ENCODE results near the gene PPIL4. TPM values are rescaled to one million over a fixed set of nuclear protein-coding genes. Genes with fewer than 3 reads are reported as not detected.

Gene PPIL4
- total and polyA plus RNA-seq, 2 donors (not counting 3 experiments of a cell fraction or from before 2014, with no cell fraction given): 2.2 to 27.8 TPM

- H3K4me2 ChIP-seq (ENCODE audit: insufficient read depth, low read length): no peak overlapping the region
- no peak overlapping the region for H3K9ac ChIP-seq (replicated peaks; ENCODE audit: extremely low read depth, insufficient read depth, low read length)
- intact Hi-C loops (cut with micrococcal nuclease) (no loop called here), dilution Hi-C loops (cut with MboI; ENCODE audit: extremely low pct_ligation_motif_present, low sequenced_read_pairs) (no loop called here)
- no peaks in the 10 kb centered on the region for H4K20me1 ChIP-seq (replicated peaks; ENCODE audit: control insufficient read depth, extremely low read depth, insufficient read depth, low read length)
- no peak overlapping the region for H3K4me3 ChIP-seq (replicated peaks in 1 of 3; ENCODE audit: insufficient read depth in 1 of 3, low read depth in 1 of 3, low read length in 3 of 3)
- H3K4me1 ChIP-seq (ENCODE audit: control insufficient read depth, extremely low read depth, insufficient read depth, low read length): no peaks in the 10 kb centered on the region
- H3K79me2 ChIP-seq (ENCODE audit: control insufficient read depth, insufficient read depth, low read length): no peaks in the 10 kb centered on the region
- no peaks in the 10 kb centered on the region for H3K9me3 ChIP-seq (replicated peaks; ENCODE audit: control insufficient read depth, insufficient read depth, low read length)
- H3K9me1 ChIP-seq (replicated peaks; ENCODE audit: control insufficient read depth, extremely low read depth, insufficient read depth, low read length): no peaks in the 10 kb centered on the region
- no peaks in the 10 kb centered on the region for H3K36me3 ChIP-seq (ENCODE audit: control insufficient read depth in 2 of 2, extremely low read depth in 1 of 2, insufficient read depth in 2 of 2, low read length in 2 of 2)
- no peak overlapping the region for H3K27ac ChIP-seq (ENCODE audit: insufficient read depth, low read depth, low read length)
- H3K27me3 ChIP-seq (ENCODE audit: control insufficient read depth in 2 of 2, insufficient read depth in 2 of 2, low read length in 2 of 2): no peaks in the 10 kb centered on the region
- POLR2A ChIA-PET: no interaction called here
- no peak for DNase-seq (ENCODE audit: low read depth, low spot score)
- no peak for FAIRE-seq
- no TSS peak for BruUV-seq (replicated peaks)
- CTCF ChIA-PET: interaction anchor here (2.1 kb wide), 1 partner anchor 15 kb away, joined by 10 read pairs; no protein-coding TSS in a partner anchor
- TF ChIP-seq FOS (IDR thresholded peaks at IDR 0.05; ENCODE audit: borderline replicate concordance, insufficient read depth, low read length) (no peak), CTCF (IDR thresholded peaks at IDR 0.05; ENCODE audit: extremely low read depth in 1 of 2, insufficient read depth in 1 of 2, low read depth in 1 of 2, low read length in 2 of 2) (no peak), EZH2 (IDR thresholded peaks at IDR 0.05; ENCODE audit: borderline replicate concordance, low read depth, low read length, severe bottlenecking) (no peak), JUN (IDR thresholded peaks at IDR 0.05; ENCODE audit: borderline replicate concordance, insufficient read depth, insufficient read length, low read depth) (no peak), POLR2AphosphoS5 (IDR thresholded peaks at IDR 0.05; ENCODE audit: insufficient read depth, low read depth, low read length) (no peak), MAX (IDR thresholded peaks at IDR 0.05; ENCODE audit: insufficient read depth, insufficient read length) (no peak), MYC (IDR thresholded peaks at IDR 0.05; ENCODE audit: low read depth, low read length) (no peak), POLR2A (IDR thresholded peaks at IDR 0.05; ENCODE audit: low read depth, low read length) (no peak), GATA2 (IDR thresholded peaks at IDR 0.05; ENCODE audit: insufficient read depth, insufficient read length, low read depth, low read length) (no peak)
- H2AFZ ChIP-seq (ENCODE audit: low read depth, low read length): no peak overlapping the region
Measured at GRCh38 chr6:149501768-149502167, 44.1 kb downstream of the PPIL4 start.
